NCI-H1048 (cell line): ENCODE data around the gene PIK3CD.
"Not testable (repeated sequence)": the region's sequence is repeated elsewhere in the genome, so short reads cannot be mapped to it uniquely, and the experiment has no call there.

Experiments
- DNase-seq: peaks from one replicate; lab custom pipeline; 2025; lab: John Stamatoyannopoulos, UW

Gene PIK3CD

DNA sequence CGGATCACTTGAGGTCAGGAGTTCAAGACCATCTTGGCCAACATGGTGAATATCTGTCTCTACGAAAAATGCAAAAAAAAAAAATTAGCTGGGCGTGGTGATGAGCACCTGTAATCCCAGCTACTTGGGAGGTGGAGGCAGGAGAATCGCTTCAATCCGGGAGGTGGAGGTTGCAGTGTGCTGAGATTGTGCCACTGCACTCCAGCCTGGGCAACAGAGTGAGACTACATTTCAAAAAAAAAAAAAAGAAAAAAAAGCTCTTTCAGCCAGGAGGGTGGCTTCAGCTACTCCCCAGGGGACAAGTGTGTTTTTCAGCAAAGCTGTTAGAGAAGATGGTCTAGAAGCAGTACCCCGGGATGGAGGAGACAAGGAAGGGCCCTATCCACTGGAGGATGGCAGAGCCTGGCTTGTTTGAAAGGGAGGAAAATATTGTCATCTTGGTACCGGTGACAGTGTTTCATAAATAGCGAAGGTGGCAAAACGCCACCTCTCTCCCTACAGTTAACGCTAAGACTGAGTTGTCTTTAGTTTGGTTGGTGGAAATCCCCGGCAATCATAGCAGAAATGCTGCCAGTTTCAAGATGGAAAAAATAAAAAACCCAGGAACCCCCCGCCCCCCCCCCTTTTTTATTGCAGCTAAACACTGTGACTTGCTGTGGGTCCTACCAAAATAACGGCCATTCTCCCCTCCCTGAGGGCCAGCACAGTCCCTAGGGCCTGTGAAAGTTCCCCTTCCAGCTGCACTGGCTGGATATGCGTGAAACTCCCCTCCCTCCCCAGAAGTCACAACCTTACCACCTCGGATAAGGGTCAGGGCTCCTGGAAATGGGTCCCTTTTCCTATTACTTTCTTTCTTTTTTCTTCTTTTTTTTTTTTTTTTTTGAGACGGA lies 3.5 kb downstream of the PIK3CD start:
- no peak for DNase-seq

DNA sequence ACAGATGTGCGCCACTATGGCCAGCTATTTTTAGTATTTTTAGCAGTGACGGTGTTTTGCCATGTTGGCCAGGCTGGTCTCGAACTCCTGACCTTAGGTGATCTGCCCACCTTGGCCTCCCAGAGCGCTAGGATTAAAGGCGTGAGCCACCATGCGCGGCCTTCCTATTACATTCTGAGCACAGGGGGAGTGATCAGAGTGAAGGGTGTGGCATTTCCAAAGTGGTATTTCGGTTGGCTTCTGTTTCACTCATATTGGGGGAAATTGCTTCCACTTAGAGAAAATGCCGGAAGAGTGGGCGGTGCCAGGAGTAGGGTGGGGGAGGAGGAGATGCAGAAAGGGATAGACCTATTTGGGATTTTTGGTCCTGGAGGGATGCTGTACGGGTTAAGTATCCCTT lies 4.3 kb downstream of the PIK3CD start:
- DNase-seq: no peak

DNA sequence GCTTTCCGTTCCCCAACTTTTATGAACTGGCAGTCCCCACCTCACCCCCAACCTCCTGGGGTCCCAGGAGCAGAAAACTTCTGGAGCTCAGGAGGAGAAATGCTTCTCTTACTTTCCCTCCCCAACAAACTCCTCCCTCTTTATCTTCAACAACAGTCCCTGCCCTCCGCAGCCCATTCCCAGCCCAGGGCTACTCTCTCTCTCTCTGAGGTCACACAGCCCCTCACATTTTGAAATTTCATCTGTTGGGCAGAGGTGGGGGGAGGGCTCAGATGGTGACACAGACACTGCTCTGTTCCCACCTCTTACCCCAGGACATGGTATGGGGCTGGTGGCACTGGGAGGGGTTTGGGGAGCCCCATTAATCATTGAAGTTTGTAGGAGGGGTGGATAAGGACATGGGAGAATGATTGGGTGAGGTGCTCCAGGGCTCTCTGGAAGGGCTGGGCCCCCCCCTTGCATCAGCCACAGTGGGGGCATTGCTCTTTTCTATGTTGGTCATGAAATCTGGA lies 6.0 kb downstream of the PIK3CD start:
- DNase-seq: no peak

DNA sequence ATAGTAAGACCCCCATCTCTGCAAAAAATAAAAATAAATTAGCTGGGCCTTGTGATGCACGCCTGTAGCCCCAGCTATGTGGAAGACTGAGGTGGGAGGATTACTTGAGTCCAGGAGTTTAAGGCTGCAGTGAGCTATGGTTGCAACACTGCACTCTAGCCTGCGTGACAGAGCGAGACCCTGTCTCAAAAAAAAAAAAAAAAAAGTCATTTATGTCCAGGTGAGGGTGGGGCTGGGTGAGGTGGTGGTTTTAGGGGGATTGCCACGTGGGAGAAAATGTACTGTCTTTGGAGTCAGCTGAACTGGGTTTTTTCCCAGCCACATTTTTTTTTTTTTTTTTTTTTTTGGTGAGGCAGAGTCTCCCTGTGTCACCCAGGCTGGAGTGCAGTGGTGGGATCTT lies 6.7 kb downstream of the PIK3CD start:
- DNase-seq: no peak

DNA sequence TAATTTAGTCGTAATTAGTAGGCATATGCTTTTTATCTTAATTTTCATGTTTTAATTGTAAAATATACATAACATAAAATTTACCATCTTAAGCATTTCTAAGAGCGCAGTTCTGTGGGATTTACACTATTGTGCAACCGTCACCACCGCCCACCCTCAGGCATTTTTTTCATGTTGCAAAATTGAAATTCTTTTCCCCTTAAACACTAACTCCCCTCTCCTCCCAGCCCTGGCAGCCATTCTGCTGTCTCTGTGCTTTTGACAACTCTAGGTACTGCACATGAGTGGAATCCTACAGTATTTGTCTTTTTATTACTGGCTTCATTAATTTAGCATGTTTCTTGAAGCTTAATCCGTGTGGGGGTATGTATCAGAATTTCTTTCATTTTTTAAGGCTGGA lies 7.8 kb downstream of the PIK3CD start:
- DNase-seq: no peak

DNA sequence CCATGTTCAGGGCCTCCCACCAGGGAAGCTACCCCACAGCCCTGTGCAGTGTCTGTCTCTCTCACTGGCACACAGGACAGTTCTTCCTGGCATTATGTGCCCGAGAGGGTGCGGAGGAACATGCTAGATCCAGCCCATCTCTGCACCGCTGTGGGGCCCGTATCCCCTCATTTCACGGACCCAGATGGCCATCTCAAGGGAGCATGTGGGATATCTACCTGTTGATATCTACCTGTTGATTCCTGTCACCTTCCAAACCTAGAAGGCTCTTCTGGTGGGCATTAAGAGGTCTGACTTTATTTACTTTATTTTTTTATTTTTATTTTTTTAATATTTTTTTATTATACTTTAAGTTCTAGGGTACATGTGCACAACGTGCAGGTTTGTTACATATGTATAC lies 11.7 kb downstream of the PIK3CD start:
- no peak for DNase-seq

DNA sequence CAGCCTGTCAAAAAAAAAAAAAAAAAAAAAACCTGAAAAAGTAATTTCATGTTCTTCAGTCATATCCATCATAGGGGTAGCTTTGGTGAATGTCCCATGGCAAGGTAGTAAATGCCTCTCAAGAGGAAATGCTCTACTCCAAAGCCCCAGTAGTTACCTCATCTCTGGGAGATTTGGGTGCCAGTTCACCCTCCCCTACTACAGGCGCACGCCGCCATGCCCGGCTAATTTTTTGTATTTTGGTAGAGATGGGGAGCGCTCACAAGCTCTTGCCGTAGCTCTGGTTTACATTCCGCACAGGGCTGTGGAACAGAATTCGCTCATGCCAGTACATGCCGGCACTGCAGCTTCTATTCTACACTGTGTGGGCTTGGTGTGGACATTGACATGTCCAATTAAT lies 13.7 kb downstream of the PIK3CD start:
- no peak for DNase-seq

DNA sequence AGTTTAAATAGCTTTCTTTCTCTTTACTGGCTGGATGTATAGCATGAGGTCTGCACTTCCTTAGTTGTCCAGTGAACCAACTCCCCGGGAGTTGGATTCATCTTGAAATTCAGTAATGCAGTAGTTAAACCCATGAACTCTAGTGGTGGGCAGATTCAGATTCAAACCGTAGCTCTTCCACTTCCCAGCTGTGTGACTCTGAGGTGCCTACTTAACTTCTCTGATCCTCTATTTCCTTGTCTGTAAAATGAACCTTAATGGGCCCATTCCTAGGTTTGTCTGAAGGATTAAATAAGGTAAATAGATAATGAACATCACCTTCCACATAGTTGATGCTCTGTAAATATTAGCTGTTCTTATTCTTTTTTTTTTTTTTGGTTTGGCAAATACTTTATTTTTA lies 16.5 kb downstream of the PIK3CD start:
- DNase-seq: no peak

DNA sequence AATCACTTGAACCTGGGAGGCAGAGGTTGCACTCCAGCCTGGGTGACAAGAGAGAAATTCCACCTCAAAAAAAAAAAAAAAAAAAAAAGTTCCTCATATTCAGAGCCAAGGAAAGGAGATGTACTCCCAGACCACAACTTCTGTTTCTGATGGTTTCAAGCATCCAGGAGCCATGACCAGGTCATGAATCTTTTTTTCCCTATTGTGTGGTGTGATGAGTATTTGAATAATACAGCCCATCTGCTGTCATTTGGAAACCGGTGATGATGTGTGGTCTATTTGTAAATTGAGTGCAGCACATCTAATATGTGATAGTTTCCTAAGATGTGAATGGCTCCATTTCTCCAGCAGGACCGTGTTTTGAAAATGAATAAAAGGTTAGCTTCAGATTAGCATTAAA lies 18.6 kb downstream of the PIK3CD start:
- DNase-seq: no peak

DNA sequence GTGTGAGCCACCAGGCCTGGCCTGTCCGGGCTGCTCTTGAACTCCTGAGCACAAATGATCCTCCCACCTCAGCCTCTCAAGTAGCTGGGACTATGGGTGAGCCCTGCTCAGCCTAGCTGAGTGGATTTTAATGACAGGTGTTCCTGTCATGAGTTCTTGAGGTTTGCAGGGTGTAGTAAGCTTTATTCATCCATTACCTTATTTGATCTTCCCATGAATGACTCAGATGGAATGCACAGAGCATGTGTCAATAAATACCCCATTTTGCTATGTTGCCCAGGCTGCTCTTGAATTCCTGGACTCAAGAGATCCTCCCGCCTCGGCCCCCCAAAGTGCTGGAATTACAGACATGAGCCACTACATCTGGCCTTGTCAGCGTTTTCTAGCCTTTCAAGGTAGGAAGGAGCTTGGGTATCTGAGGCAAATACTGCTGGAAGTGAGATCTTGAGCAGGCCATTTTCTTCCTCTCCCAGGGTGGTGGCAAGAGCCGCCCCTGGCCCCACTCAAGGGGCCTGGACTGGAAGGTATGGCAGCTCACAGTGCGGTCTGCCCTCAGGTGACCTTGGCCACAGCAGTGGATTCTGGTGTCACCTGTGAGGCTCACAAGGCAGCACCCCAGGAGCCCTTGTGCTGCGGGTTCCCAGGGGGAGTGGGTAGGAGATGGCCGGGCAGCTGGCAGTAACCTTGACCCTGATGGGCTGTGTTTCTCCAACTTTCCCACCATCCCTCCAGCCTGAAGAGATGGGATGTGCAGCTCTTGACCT lies 20.0 kb downstream of the PIK3CD start:
- DNase-seq: no peak

DNA sequence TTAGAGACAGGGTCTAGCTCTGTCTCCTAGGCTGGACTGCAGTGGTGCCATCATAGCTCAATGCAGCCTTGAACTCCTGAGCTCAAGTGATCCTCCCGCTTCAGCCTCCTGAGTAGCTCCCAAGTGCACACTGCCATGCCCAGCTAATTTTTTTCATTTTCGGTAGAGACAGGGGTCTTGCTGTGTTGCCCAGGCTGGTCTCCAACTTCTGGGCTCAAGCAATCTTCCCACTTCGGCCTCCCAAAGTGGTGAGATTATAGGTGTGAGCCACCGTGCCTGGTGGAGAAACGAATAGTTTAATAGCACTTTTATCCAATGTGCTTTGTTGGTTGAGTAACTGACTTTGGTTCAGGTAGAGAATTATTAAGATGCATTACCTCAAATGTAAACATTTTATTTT lies 20.9 kb downstream of the PIK3CD start:
- DNase-seq: no peak

DNA sequence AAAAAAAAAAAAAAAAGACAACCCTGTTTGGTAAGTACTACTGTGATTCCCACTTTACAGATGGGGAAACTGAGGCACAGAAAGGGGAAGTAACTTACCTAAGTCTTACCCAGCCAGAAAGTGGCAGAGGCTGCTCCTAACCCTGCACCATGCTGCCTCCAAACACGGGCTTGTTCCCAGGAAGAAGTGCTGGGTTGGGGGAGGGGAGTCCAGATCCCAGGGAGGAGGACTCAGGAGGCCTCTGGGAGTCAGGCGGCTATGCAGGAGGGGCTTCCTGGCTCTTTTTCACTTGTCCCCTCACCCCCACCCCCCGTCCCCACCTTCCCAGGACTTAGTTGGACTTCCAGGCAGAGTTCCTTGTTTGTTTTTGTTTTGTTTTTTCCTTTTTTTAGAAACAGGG lies 23.9 kb downstream of the PIK3CD start:
- DNase-seq: no peak

DNA sequence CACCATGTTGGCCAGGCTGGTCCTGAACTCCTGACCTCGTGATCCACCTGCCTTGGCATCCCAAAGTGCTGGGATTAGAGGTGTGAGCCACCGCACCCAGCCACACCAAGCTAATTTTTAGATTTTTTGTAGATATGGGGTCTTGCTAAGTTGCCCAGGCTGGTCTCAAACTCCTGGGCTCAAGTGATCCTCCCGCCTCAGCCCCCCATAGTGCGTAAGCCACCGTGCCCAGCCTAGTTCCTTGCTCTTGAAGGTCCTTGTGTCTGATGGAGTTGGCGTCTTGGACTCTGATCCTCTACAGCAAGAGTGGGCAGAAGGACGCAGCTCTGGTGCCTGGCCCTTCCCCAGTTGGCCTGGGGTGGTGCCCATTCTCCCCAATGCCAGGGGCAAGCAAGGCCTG lies 24.6 kb downstream of the PIK3CD start:
- not testable (repeated sequence) for DNase-seq

DNA sequence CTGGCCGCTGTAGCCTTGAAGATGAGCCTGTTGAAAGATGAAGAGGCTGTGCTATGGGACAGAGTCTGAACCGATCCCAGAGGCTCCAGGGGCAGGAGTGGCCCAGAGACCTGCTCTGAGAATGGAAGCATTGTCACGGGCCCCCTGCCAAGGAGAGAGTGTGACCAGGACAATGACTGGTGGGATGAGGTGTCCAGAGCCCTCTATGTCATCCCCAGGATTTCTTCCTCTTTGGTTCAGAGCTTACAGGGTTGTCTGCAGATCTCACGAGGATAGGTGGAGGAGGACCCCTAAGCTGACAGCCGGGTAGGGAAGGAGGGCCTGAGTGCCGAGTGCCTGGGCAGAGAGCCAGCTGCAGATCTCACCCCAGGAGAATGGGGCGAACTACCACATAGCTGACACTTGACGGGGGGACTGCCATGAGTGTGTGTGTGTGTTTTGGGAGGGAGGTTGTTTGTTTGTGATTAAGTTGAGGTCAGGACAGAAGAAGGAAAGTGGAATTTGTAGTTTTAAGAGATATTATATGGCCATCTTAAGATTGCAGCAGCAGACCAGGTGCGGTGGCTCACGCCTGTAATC lies 25.4 kb downstream of the PIK3CD start:
- no peak for DNase-seq

DNA sequence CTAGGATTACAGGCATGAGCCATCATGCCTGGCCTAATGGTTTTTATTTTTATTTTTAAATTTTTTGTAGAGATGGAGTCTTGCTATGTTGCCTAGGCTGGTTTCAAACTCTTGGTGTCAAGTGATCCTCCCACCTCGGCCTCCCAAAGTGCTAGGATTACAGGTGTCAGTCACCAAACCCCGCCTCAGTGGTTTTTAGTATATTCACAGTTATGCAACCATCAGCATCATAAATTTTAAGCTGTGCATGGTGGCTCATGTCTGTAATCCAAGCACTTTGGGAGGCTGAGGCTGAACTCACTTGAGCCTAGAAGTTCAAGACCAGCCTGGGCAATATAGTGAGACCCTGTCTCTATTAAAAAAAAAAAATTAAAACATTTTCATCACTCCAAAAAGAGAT lies 28.6 kb downstream of the PIK3CD start:
- no peak for DNase-seq

DNA sequence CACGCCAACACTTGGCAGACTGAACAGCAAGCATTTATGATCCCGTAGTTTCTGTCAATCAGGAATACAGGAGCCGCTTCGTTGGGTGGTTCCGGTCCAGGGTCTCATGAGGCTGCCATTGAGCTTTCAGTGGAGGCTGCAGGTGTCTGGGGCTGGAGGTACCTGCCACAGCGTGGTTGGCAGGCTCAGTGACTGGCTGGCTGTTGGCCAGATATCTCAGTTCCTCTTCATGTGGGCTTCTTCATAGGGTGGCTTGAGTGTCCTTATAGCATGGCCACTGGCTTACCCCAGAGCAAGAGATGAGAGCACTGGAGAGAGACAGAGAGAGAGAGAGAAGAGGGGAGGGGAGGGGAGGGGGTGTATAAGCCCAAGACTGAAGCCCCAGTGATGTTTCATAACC lies 29.3 kb downstream of the PIK3CD start:
- no peak for DNase-seq

DNA sequence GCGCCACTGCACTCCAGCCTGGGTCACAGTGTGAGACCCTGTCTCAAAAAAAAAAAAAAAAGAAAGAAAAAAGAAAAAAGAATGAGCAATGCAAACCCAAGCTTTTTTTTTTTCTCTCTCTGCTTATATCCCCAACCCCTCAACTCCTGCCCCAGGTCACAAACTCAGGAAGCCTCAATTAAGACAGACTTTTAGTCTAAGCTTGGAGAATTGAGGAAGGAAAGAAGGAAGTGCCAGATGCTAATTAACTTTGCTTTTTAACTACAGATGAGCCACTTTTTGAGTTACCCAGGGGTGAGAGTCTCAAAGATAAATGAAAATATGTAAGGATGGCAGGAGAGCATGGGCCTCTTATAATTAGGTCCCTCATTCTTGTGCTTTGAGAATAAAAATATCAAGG lies 33.3 kb downstream of the PIK3CD start:
- no peak for DNase-seq

DNA sequence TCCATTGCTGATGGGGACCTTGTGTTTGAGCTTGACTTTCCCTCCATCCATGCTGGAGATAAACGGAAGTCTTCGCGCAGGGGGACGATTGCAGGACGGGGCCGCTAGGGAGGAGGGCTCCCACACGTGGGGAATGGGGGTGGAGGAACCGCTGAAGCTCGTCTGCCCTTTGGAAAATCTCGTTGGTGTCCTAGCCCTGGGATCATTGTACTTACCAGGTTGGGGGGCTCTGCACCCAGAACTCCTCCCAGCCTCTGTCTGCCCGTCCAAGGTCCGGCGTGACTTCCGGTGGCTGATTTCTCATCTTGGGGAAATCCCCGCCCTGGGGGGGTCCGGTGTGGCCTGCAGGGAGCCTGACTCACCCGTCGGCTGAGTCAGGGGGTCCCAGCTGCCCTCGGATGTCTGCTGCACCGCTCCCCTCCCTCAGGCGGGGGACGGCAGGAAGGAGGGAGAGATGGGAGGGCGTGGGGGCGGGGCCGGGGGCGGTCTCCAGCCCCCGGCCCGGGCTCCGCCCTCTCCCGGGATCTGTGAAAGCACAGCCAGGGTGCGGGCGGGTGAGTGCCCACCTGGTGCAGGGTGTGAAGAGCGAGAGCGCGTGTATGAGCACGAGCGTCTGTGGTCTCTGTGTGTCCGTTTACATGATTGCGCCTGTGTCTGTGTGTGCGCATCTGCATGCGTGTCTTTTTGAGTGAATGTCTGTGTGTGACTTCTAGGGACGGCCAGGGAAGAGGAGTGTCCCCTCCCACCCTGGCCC lies 35.8 kb downstream of the PIK3CD start:
- peak; percentile 31 for DNase-seq

DNA sequence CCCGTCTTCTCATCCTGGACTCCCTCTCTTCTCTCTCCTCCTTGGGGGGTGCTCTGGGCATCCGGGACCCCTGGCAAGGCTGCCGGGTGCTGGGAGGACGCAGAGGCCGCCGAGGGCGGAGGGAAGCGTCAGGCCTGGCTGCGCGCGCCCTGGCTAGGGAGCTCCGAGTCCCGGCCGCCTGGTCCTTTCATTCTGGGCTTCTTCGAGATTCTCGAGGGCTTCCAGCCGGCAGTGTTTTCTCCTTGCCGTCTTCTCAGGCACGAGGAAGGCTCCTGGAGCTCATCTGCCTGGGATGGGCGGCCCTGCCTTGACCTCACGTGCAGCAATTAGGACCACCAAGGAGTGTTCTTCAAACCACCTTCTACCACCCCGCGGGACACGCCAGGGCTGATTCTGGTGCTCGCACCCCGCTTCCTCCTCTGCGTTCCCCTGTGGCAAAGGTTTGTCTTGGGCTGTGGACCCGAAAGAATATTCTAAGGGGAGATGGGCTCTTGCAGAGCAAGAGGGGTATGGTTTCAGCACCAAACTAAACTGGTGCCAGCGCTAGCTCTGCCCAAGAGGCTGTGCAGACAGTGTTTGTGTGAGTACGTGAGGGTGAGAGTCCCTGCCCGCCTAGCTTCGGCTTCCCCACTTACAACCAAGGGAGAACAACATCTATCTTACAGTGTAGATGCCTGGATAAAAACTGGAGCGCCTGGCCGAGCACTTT lies 36.5 kb downstream of the PIK3CD start:
- DNase-seq: no peak

DNA sequence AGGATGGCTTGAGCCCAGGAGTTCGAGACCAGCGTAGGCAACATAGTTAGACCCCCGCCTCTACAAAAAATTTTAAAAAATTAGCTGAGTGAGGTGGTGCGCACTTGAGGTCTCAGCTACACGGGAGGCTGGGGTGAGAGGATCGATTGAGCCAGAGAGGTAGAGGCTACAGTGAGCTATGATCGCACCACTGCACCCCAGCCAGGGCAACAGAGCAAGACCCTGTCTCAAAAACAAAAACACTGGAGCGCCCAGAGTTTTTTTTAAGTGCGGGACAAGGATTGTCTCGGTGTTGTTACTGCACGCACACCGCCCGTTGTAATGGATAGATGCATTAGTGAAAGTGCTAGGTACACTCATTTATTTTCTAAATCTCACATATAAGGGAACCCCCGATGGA lies 37.1 kb downstream of the PIK3CD start:
- DNase-seq: no peak

DNA sequence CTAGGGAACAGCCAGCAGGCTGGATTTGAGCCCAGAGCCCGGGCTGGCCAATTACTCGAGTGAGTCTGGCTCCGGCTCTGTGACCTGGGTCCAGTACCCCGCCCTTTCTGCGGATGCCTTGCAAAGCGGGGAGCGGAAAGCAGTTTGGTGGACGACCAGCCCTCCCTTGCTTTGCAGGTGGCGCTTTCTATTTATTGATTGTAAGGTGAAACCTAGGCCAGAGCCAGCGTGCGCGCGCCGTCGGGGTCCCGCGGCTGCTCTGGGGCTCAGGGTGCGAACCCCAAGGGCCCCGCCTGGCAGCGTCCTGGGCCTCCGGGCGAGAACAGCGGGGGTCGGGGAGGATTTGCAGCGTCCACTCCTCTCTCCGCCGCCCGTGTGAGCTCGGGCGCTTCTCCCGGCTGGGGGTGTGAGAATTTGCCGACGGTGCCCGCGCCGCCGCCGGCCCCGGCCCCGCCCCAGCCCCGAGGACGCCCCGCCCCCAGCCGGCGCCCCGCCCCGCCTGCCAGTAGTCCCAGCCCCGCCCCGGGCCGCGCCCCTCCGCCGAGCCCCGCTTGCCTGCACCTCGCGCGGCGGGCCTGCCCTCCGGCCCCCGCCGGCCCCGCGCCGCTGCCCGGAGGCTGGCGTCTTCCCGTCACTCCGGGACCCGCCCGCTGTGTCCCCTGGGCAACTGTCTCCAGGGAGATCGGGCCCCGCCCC lies 37.6 kb downstream of the PIK3CD start:
- DNase-seq: peak; percentile 60
